ENCODE data around the gene DMRTC2.
"Not testable (repeated sequence)": the region's sequence is repeated elsewhere in the genome, so short reads cannot be mapped to it uniquely, and the experiment has no call there.

Gene DMRTC2

GRCh38 chr19:41871573-41872383 is 26.9 kb downstream of the DMRTC2 start:
- no peak for DNase-seq (ENCODE audit: low spot score)

- no peak for DNase-seq (ENCODE audit: low spot score)
These were observed 27.5 kb downstream of the DMRTC2 start for GRCh38 chr19:41872384-41872774.

- peak; percentile 76 for DNase-seq (ENCODE audit: low spot score)
These were observed 28.2 kb downstream of the DMRTC2 start for GRCh38 chr19:41872775-41873647.

- not testable (repeated sequence) for DNase-seq (ENCODE audit: low spot score)
These were observed 31.1 kb downstream of the DMRTC2 start for GRCh38 chr19:41875973-41876372.

- DNase-seq (ENCODE audit: low spot score): no peak
These were observed 32.3 kb downstream of the DMRTC2 start, which contains the start of gene CD79A for GRCh38 chr19:41876847-41877832. Gene CD79A (plus strand): TSS chr19:41877279. CDS start chr19:41877305, 26 bp downstream.

- DNase-seq (ENCODE audit: low spot score): no peak
These were observed 33.4 kb downstream of the DMRTC2 start for GRCh38 chr19:41877916-41878905.

GRCh38 chr19:41879080-41879479 is 34.2 kb downstream of the DMRTC2 start:
- no peak for DNase-seq (ENCODE audit: low spot score)

GRCh38 chr19:41879670-41880328 is 35.0 kb downstream of the DMRTC2 start:
- no peak for DNase-seq (ENCODE audit: low spot score)

GRCh38 chr19:41880329-41880708 is 35.5 kb downstream of the DMRTC2 start:
- DNase-seq (ENCODE audit: low spot score): no peak

GRCh38 chr19:41882568-41883462 is 38.0 kb downstream of the DMRTC2 start, which contains the start of gene ARHGEF1:
Gene ARHGEF1 (plus strand): TSS chr19:41883184. CDS start chr19:41888083, 4,899 bp downstream.
- DNase-seq (ENCODE audit: low spot score): no peak

- no peak for DNase-seq (ENCODE audit: low spot score)
These were observed 38.6 kb downstream of the DMRTC2 start for GRCh38 chr19:41883463-41883820.

GRCh38 chr19:41883821-41884733 is 39.2 kb downstream of the DMRTC2 start:
- peak; percentile 97 for DNase-seq (ENCODE audit: low spot score)

- DNase-seq (ENCODE audit: low spot score): no peak
These were observed 42.2 kb downstream of the DMRTC2 start for GRCh38 chr19:41886761-41887710.

GRCh38 chr19:41887711-41888382 is 43.0 kb downstream of the DMRTC2 start:
- peak; percentile 84 for DNase-seq (ENCODE audit: low spot score)

- no peak for DNase-seq (ENCODE audit: low spot score)
These were observed 44.1 kb downstream of the DMRTC2 start for GRCh38 chr19:41888926-41889325.

GRCh38 chr19:41889896-41890295 is 45.1 kb downstream of the DMRTC2 start:
- no peak for DNase-seq (ENCODE audit: low spot score)
